D721Med (cell line): Measurements from ENCODE around the gene TBC1D5.

Experiments used
- DNase-seq: peaks from one replicate; pipeline ENCODE4 v3.0.0; 2011; ENCODE audit warnings: low spot score; ENCODE audit not compliant: insufficient read length
- FAIRE-seq: peaks from 2 replicates; lab custom pipeline; 2011; peaks lifted over from hg19 to GRCh38; lab: Jason Lieb, UNC
- CTCF ChIP-seq: IDR thresholded peaks from 2 replicates; pipeline ENCODE4 v1.5.1; 2012; ENCODE audit warnings: mild to moderate bottlenecking, control low read depth; ENCODE audit not compliant: insufficient read depth; ENCODE audit errors: missing control alignments

TBC1D5 gene

DNA sequence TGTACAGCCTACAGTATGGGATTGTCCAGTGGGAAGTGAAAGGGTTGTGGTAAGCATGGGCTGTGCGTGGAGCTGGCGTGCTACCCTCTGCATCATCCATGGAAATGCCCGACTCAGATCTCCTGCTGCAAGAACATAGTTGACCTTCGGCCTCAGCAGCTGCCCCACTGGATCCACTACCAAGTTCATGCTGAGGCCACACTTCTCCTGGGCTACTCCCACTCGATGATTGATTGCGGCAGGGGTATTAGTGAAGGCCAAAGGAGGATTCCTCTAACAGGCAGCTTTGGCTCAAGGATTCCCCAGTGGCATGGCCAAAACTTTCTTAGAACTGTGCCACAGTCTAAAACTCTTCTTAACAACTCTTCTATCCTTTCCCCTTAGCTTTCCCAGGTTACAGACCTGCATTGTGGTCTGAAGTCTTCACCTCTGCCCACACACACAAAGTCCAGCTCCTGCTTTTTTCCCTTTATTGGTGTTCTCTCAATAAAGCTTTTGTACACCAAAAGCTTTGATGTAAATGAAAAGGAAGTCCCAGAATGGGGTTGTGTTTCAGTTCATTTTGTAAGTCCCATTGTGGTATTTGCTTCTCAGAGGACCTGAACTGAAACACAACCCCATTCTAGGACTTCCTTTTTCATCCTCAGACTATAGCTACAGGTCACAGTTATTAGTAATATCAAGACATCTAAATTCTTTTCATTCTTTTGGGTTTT is 4.9 kb upstream of the TBC1D5 start:
- FAIRE-seq (no peak), DNase-seq (no peak)
- TF ChIP-seq CTCF = no peak

DNA sequence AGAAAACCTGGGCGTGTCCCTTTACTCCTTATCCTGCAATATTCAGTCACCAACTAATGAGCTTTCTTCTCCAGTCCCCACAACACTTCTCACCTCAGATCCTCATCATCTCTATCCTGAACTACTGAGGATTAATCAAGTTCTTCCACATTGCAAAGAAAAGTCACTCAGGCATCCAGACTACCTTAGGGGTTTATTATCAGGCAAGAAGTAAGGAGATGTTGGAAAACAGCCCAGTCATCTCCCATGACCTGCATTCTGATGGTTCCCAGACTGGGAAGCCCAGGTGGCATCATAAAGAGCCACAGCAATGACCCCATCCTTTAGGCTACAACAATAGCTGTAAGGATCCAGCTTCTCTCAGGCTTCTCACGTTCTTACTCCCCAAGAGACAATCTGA is 3.5 kb upstream of the TBC1D5 start:
- FAIRE-seq (no peak), DNase-seq (no peak)
- TF ChIP-seq CTCF = no peak

- FAIRE-seq (no peak), DNase-seq (no peak)
- no peak for TF ChIP-seq CTCF
These were observed 2.9 kb upstream of the TBC1D5 start for GRCh38 chr3:17745301-17745700.

GRCh38 chr3:17744693-17745092 is 2.3 kb upstream of the TBC1D5 start:
- TF ChIP-seq CTCF = no peak
- FAIRE-seq = no peak

GRCh38 chr3:17743658-17743995 is 1.2 kb upstream of the TBC1D5 start:
- no peak for TF ChIP-seq CTCF
- no peak for FAIRE-seq
- DNase-seq = no peak

More at GRCh38 chr3:17744693-17745092, 2.3 kb upstream of the TBC1D5 start:
- no peak for DNase-seq

DNA sequence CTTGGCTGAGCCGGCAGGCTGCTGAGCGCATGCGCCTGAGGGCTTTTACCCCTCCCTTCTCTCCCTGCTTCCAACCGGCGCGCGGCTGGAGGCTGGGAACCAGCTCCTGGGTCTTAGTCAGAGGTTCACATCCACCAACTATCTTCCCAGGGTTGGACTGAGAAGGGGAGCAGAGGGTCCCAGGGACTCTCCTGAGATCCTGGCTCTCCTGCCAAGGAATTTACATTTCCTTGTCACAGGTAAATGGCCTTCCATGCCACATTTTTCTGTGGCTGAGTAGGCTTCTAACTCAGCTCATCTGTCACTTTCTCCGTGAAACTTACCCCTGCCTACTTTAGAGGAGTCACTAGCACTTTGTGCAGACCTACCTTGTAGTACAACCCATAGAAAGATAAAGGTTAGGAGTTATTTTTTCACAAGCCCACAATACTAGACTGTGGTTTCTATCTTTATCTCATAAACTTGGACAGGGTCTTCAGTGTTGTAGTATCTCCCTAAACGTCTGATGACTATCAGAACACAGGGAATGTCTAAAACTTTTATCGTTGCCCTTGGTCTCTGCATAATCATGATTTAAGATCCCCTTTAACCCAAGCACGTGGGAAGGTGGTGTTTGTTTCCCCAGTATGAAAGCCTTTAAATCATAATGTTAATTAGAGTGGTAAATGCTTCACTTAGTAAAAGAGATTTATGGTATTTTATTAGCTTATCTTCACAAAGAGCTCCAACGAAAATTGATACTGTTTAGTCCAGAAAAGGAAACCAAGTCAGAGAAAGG is 638 bp upstream of the TBC1D5 start:
- peak; percentile 74 for DNase-seq
- no peak for FAIRE-seq
- TF ChIP-seq CTCF = no peak

DNA sequence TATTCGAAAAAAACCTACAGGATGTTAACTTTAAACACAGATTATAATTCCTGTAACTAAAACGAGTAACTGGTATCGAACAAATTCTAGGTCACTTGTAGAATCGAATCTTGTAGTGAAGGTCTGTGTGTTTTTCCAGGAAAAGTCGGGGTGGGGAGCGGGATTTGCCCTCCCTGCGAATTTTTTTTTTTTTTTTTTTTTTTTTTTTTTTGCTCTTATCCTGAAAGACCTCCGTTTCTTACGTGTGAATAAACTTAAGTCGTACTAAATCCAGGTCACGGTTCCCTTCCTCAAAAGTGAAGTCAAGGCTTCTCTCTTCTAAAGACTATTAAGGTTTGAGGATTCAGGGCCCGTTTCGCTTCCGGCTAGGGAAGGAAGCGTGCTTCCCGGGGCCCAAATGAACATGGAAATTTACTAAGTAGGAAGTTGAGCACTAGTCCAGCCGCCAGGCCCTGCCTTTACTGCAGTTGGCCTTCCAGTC is 770 bp downstream of the TBC1D5 start:
- no peak for FAIRE-seq
- no peak for DNase-seq
- TF ChIP-seq CTCF = no peak
